ENCODE results near the gene VWA1. TPM values are rescaled to one million over a fixed set of nuclear protein-coding genes. Genes with fewer than 3 reads are reported as not detected.
A peak's percentile ranks its signal among the peaks of the same experiment; 100 is the strongest.
"Not testable (repeated sequence)": the region's sequence is repeated elsewhere in the genome, so short reads cannot be mapped to it uniquely, and the experiment has no call there.

VWA1 gene
- polyA plus RNA-seq, 3 donors: 31.6 to 74.6 (median 62.4) TPM

- no peak for DNase-seq (ENCODE audit: extremely low read depth in 1 of 11, low read depth in 9 of 11, low spot score in 4 of 11)
These were observed 6.7 kb downstream of the VWA1 start for GRCh38 chr1:1442069-1442770.

GRCh38 chr1:1446631-1447030 is 11.1 kb downstream of the VWA1 start:
- not testable (repeated sequence) for DNase-seq (ENCODE audit: extremely low read depth in 1 of 11, low read depth in 9 of 11, low spot score in 4 of 11)

GRCh38 chr1:1449099-1449739 is 13.7 kb downstream of the VWA1 start, which contains the start of gene ATAD3C:
Gene ATAD3C (plus strand): TSS chr1:1449689. CDS start chr1:1450684, 995 bp downstream.
- no peak for DNase-seq (ENCODE audit: extremely low read depth in 1 of 11, low read depth in 9 of 11, low spot score in 4 of 11)

DNA sequence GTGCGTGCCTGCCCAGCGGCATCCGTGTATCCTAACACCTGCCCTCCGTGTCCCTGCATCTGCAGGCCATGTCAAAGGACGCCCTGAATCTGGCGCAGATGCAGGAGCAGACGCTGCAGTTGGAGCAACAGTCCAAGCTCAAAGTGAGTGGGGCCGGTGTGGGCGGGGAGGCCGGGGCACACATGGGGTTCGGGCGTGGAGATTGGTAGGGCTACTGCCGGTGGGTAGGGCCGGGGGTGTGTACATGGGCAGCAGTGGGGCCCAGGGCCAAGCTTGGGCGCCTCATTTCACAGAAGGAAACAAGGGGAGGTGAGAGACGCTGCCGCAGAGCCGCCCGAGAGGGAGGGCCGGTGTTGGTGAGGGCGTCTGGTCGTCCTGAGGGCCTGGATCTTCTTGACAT is 15.1 kb downstream of the VWA1 start:
- DNase-seq (ENCODE audit: extremely low read depth in 1 of 11, low read depth in 9 of 11, low spot score in 4 of 11): not testable (repeated sequence)

- DNase-seq (ENCODE audit: extremely low read depth in 1 of 11, low read depth in 9 of 11, low spot score in 4 of 11): no peak
These were observed 16.3 kb downstream of the VWA1 start for GRCh38 chr1:1451696-1452364.

DNA sequence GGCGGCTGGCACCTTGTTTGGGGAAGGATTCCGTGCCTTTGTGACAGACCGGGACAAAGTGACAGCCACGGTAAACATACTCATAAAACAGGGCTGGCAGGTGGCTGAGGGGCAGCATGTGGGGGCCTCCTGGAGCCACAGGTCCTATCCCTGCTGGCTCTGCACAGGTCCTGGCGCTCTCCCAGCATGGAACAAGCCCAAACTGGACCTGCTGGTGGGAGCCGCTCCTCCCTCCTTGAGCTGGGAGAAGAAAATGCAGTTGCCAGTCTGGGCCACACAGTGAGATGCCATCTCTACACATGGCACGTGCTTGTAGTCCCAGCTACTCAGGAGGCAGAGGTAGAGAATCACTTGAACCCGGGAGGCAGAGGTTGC is 16.9 kb downstream of the VWA1 start:
- not testable (repeated sequence) for DNase-seq (ENCODE audit: extremely low read depth in 1 of 11, low read depth in 9 of 11, low spot score in 4 of 11)

DNA sequence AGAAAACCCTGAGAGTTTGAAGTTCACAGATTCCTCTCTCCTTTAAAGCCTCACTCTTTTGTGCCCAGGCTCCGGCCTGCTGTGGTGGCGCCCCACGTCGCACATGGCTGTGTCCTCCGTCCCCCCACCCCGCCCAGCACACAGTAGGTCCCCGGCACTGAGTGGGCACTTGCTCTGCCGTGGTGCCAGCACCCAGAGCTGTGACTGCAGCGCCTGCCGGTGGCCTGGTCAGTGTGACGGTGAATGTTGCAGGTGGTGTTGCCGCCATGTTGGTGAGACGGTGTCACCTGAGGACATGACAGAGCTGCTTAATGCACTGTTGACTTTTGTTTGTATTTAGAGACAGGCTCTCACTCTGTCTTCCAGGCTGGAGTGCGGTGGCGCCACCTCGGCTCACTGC is 17.4 kb downstream of the VWA1 start:
- DNase-seq (ENCODE audit: extremely low read depth in 1 of 11, low read depth in 9 of 11, low spot score in 4 of 11): no peak

GRCh38 chr1:1454286-1455056 is 19.0 kb downstream of the VWA1 start:
- DNase-seq (ENCODE audit: extremely low read depth in 1 of 11, low read depth in 9 of 11, low spot score in 4 of 11): not testable (repeated sequence)

DNA sequence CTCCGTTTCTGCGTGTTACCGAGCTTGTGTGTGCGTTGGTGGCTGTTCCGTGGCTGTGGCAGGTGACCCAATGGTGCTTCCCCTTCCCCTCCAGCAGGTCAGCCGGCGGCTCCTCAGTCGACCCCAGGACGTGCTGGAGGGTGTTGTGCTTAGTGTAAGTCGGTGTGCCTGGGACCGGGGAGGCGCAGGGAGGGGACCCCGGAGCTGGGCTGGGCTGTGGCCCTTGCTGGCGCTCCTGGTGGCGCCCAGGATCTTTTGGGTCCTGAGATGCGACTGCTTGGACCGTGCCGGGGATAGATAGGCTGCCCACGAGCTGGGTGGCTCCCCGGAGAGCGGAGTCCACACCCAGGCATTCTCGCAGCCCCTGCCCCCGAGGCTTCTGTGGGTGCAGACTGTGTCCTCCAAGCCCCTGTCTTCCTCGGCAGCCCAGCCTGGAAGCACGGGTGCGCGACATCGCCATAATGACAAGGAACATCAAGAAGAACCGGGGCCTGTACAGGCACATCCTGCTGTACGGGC is 19.9 kb downstream of the VWA1 start:
- DNase-seq (ENCODE audit: extremely low read depth in 1 of 11, low read depth in 9 of 11, low spot score in 4 of 11): no peak

DNA sequence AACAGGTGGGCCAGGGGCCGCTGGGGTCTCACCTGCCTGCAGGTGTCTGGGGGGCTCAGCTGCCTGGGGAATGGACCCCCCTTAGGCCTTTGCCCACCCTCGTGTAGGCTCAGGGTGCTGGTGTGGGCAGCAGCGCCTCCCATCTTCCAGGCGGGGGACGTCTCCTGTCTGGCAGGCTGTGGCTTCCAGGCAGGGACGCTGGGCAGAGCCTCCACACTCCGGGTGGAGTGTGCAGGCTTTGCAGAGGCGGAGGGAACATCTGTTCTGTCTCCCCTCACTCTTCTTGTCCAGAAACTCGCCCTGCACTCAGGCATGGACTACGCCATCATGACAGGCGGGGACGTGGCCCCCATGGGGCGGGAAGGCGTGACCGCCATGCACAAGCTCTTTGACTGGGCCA is 20.4 kb downstream of the VWA1 start:
- not testable (repeated sequence) for DNase-seq (ENCODE audit: extremely low read depth in 1 of 11, low read depth in 9 of 11, low spot score in 4 of 11)

GRCh38 chr1:1456683-1457255 is 21.3 kb downstream of the VWA1 start:
- DNase-seq (ENCODE audit: extremely low read depth in 1 of 11, low read depth in 9 of 11, low spot score in 4 of 11): not testable (repeated sequence)

DNA sequence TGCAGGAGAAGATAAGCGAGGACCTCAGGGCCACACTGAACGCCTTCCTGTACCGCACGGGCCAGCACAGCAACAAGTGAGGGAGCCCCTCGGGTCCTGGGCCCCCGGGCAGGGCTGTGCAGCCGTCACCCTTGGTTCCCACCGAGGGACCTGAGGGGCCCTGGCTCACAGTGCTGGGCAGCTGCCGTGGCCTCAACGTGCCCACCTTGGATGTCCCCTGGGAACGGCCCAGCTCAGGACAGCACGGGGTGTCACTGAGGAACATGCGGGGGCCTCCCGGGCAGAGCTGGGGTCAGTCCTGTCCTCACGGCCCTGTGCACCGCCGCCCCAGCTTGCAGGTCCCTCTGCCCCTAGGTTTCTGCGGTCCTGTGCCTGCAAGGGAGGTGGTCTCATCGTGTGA is 23.7 kb downstream of the VWA1 start:
- DNase-seq (ENCODE audit: extremely low read depth in 1 of 11, low read depth in 9 of 11, low spot score in 4 of 11): not testable (repeated sequence)

- DNase-seq (ENCODE audit: extremely low read depth in 1 of 11, low read depth in 9 of 11, low spot score in 4 of 11): not testable (repeated sequence)
These were observed 24.2 kb downstream of the VWA1 start for GRCh38 chr1:1459711-1460110.

DNA sequence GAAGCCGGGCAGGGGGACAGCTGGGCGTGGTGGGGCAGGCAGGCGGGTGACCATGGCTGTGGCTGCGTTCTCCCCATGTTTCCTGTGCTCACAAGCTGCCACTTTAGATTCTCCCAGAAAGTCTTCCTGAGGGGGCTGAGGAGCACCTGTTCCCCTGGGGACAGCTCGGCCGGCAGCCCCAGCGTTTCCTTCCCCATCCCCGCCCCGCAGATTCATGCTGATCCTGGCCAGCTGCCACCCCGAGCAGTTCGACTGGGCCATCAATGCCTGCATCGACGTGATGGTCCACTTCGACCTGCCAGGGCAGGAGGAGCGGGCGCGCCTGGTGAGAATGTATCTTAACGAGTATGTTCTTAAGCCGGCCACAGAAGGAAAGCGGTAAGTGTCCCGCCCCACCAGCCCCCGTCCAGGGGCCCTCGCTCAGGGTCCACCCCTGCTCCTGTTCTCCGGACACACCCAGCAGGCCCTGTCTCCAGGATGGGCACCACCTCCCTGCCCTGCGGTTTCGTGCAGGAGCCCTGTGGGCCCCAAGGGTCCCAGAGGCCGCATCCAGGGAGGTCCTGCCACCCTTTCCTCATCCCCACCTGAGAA is 25.1 kb downstream of the VWA1 start:
- no peak for DNase-seq (ENCODE audit: extremely low read depth in 1 of 11, low read depth in 9 of 11, low spot score in 4 of 11)

GRCh38 chr1:1461721-1462317 is 26.3 kb downstream of the VWA1 start:
- no peak for DNase-seq (ENCODE audit: extremely low read depth in 1 of 11, low read depth in 9 of 11, low spot score in 4 of 11)

- DNase-seq (ENCODE audit: extremely low read depth in 1 of 11, low read depth in 9 of 11, low spot score in 4 of 11): peak in 4 of 11 donors; percentile 17 to 41 (median 28)
These were observed 27.0 kb downstream of the VWA1 start for GRCh38 chr1:1462318-1462966.

- no peak for DNase-seq (ENCODE audit: extremely low read depth in 1 of 11, low read depth in 9 of 11, low spot score in 4 of 11)
These were observed 27.8 kb downstream of the VWA1 start for GRCh38 chr1:1463312-1463711.
